GM12873 (cell line): ENCODE measurements around the gene B3GLCT.

ENCODE experiments used
- TF ChIP-seq, protein P1 (sequence below): IDR thresholded peaks from 2 replicates; pipeline ENCODE4 v1.5.1; 2012; ENCODE audit warnings: low read depth, mild to moderate bottlenecking, moderate library complexity, low read length, control low read depth; ENCODE audit not compliant: insufficient read depth; ENCODE audit errors: missing control alignments

B3GLCT gene

DNA sequence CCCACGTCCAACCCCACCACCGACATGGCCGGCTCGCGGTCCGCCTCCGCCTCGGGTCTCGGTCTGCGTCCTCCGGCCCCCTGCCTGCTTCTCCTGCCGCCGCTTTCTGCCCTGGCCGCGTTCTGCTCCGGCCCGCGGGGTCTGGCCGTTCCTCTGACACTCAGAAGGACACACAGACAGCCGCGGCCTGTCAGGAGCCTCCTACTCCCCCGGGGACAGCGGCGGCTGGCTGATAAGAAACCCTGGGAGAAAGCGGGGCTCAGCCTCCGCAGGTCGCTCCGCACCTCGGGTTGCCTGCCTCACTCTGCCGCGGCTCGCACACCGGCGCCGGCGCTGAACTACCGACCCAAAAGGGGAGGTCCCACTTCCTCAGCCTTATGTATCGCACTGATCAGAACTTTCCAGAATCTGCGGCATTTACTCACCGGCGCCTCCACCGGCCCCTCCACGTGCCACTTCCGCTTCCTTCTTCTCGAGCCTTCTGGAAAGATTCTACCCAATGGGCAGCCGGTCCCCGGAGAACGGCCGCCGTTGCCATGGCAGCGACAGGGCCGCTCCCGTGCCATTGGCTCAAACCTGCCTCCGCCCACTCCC lies 38.1 kb upstream of the B3GLCT start, which contains the start of gene HSPH1:
Gene HSPH1, minus strand, starts transcription at position 348 of the 594 bp plus-strand sequence. Its CDS starts 322 bp downstream, at position 26.
- TF ChIP-seq, protein P1, sequence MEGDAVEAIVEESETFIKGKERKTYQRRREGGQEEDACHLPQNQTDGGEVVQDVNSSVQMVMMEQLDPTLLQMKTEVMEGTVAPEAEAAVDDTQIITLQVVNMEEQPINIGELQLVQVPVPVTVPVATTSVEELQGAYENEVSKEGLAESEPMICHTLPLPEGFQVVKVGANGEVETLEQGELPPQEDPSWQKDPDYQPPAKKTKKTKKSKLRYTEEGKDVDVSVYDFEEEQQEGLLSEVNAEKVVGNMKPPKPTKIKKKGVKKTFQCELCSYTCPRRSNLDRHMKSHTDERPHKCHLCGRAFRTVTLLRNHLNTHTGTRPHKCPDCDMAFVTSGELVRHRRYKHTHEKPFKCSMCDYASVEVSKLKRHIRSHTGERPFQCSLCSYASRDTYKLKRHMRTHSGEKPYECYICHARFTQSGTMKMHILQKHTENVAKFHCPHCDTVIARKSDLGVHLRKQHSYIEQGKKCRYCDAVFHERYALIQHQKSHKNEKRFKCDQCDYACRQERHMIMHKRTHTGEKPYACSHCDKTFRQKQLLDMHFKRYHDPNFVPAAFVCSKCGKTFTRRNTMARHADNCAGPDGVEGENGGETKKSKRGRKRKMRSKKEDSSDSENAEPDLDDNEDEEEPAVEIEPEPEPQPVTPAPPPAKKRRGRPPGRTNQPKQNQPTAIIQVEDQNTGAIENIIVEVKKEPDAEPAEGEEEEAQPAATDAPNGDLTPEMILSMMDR, result peak; percentile 27

GRCh38 chr13:31162151-31163008 lies 37.4 kb upstream of the B3GLCT start:
- TF ChIP-seq, protein P1, result no peak

DNA sequence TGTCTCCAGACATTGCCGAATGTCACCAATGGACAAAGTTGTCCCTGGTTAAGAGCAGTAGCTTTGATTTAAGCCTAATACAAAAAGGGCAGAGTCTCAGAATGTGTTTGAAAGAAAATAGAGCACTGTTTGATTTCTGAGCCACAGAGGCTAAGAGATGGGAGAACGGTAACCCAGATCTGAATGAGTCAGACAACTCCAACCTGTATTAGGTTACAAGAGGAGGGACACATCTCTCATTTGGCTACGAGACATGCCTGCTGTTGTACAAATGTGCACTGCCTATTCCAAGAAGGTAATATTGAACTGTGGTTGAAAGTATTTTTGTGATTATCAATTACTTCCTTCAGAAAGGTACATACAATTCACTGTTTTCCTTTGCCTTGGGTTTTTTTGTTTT lies 33.2 kb upstream of the B3GLCT start:
- TF ChIP-seq, protein P1, result no peak

DNA sequence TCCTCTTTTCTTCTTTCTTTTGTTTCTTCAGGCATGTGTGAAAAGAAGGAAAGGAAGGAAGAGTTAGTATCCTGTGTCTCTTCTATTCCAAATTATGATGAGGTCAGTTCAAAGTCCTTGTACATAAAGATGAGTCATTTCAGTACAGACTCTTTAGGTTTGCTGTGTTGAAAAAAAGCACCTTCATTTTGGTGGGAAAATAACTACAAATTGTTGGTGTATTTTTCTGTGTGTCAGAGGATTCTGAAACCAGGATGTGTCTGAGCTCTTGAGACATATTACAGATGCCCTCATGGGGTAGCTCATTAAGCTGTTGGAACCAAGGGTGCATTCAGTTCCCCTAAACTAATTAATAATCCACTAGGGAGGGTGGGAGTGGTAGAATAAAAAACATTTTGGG lies 32.3 kb upstream of the B3GLCT start:
- TF ChIP-seq, protein P1, result no peak

GRCh38 chr13:31168166-31168565 lies 31.6 kb upstream of the B3GLCT start:
- TF ChIP-seq, protein P1, result no peak

GRCh38 chr13:31168736-31169135 lies 31.0 kb upstream of the B3GLCT start:
- TF ChIP-seq, protein P1, result no peak

GRCh38 chr13:31172001-31172400 lies 27.8 kb upstream of the B3GLCT start:
- TF ChIP-seq, protein P1, result no peak
